SU-DHL-6 (cell line): ENCODE results near the gene BMX.

Source experiments
- H2AFZ ChIP-seq: fragments of 200-600 bp; sonication (generic); 2 replicates; pipeline ENCODE4 v1.6.1; 2014; ENCODE audit warnings: low read depth, mild to moderate bottlenecking, moderate library complexity, mixed read lengths, antibody characterized with exemption, low read length; ENCODE audit not compliant: severe bottlenecking
- H3F3A ChIP-seq: fragments of 200-600 bp; shearing (Covaris generic); 2 replicates; pipeline ENCODE4 v1.6.0; 2016; ENCODE audit warnings: antibody characterized with exemption, mild to moderate bottlenecking; ENCODE audit not compliant: insufficient read depth
- H3K27ac ChIP-seq: fragments of 200-600 bp; sonication (generic); 2 replicates; pipeline ENCODE4 v1.5.1; 2016; ENCODE audit warnings: low read depth, mild to moderate bottlenecking, low read length, moderate library complexity, mixed read lengths
- H3K27me3 ChIP-seq: fragments of 200-600 bp; sonication (generic), shearing (Covaris generic); 2 replicates; pipeline ENCODE4 v1.6.0; 2014; ENCODE audit warnings: mild to moderate bottlenecking, low read length
- H3K36me3 ChIP-seq: fragments of 200-600 bp; sonication (generic); 2 replicates; pipeline ENCODE4 v1.6.1; 2014; ENCODE audit warnings: mild to moderate bottlenecking, low read length, mixed read lengths
- H3K4me2 ChIP-seq: fragments of 300-600, 200-600 bp; shearing (Covaris generic), sonication (generic); 2 replicates; pipeline ENCODE4 v1.6.0; 2014; ENCODE audit warnings: low read length, low read depth, mild to moderate bottlenecking; ENCODE audit not compliant: poor library complexity, severe bottlenecking
- H3K4me3 ChIP-seq: fragments of 200-600 bp; sonication (generic); 2 replicates; pipeline ENCODE4 v1.5.1; 2014; ENCODE audit warnings: antibody characterized with exemption, low read length, mild to moderate bottlenecking, mixed read lengths; ENCODE audit not compliant: insufficient read depth, poor library complexity, severe bottlenecking
- H3K79me2 ChIP-seq: fragments of 200-600 bp; sonication (generic); 2 replicates; pipeline ENCODE4 v1.6.1; 2014; ENCODE audit warnings: mild to moderate bottlenecking, low read length, moderate library complexity; ENCODE audit not compliant: insufficient read depth
- H3K9ac ChIP-seq: fragments of 200-600 bp; sonication (generic); 2 replicates; pipeline ENCODE4 v1.7.0; 2014; ENCODE audit warnings: mild to moderate bottlenecking, low read length
- H3K9me2 ChIP-seq: fragments of 200-600 bp; sonication (generic); replicated peaks from 2 replicates; pipeline ENCODE4 v1.6.1; 2014; ENCODE audit warnings: low read length; ENCODE audit not compliant: insufficient read depth
- H3K9me3 ChIP-seq: fragments of 200-600 bp; sonication (generic); 2 replicates; pipeline ENCODE4 v1.6.1; 2014; ENCODE audit warnings: low read length, mixed read lengths; ENCODE audit not compliant: insufficient read depth
- H4K20me1 ChIP-seq: fragments of 200-600 bp; sonication (generic); 2 replicates; pipeline ENCODE4 v1.6.1; 2014; ENCODE audit warnings: low read depth, mild to moderate bottlenecking, antibody characterized with exemption, low read length, moderate library complexity, mixed read lengths
- CTCF ChIP-seq: fragments of 200-600 bp; sonication (generic); IDR thresholded peaks from one replicate; pipeline ENCODE4 v1.5.1; 2017; ENCODE audit warnings: antibody characterized with exemption, mild to moderate bottlenecking, low read length, moderate library complexity; ENCODE audit not compliant: insufficient read depth, poor library complexity, severe bottlenecking
- EZH2phosphoT487 ChIP-seq: fragments of 200-600 bp; sonication (generic), shearing (Covaris generic); conservative IDR thresholded peaks from 2 replicates; pipeline ENCODE4 v1.6.1; 2018; ENCODE audit warnings: mild to moderate bottlenecking, antibody characterized with exemption, low read length, moderate library complexity, mixed read lengths

The BMX gene

GRCh38 chrX:15549189-15550012 is 48.8 kb downstream of the BMX start:
- no peaks in the 10 kb centered on the region for H3K36me3 ChIP-seq
- H3K27me3 ChIP-seq: no peaks in the 10 kb centered on the region
- H3K4me2 ChIP-seq: no peak overlapping the region
- no peak overlapping the region for H3K4me3 ChIP-seq
- H2AFZ ChIP-seq: no peak overlapping the region
- no peak overlapping the region for H3K9ac ChIP-seq
- TF ChIP-seq EZH2phosphoT487 (no peak), CTCF (no peak)
- H3F3A ChIP-seq: no peaks in the 10 kb centered on the region
- H4K20me1 ChIP-seq: no peaks in the 10 kb centered on the region
- H3K79me2 ChIP-seq: no peaks in the 10 kb centered on the region
- H3K9me2 ChIP-seq: no peaks in the 10 kb centered on the region
- H3K27ac ChIP-seq: no peak overlapping the region
- no peaks in the 10 kb centered on the region for H3K9me3 ChIP-seq

GRCh38 chrX:15559227-15559626 is 58.6 kb downstream of the BMX start:
- H3K36me3 ChIP-seq: no peaks in the 10 kb centered on the region

GRCh38 chrX:15560924-15561323 is 60.3 kb downstream of the BMX start:
- Histone ChIP-seq H3K4me3 (no peak overlapping the region), H3K27me3 (no peaks in the 10 kb centered on the region), H3K36me3 (no peaks in the 10 kb centered on the region), H3K9me3 (no peaks in the 10 kb centered on the region), H3K9me2 (no peaks in the 10 kb centered on the region), H4K20me1 (no peaks in the 10 kb centered on the region), H3K79me2 (no peaks in the 10 kb centered on the region), H3K9ac (no peak overlapping the region), H3K27ac (no peak overlapping the region), H3F3A (no peaks in the 10 kb centered on the region), H3K4me2 (no peak overlapping the region), H2AFZ (no peak overlapping the region)
- TF ChIP-seq CTCF (no peak), EZH2phosphoT487 (no peak)

More at GRCh38 chrX:15559227-15559626, 58.6 kb downstream of the BMX start:
- Histone ChIP-seq H4K20me1 (no peaks in the 10 kb centered on the region), H3K27ac (no peak overlapping the region), H3F3A (no peaks in the 10 kb centered on the region), H2AFZ (no peak overlapping the region), H3K9me3 (no peaks in the 10 kb centered on the region), H3K9me2 (no peaks in the 10 kb centered on the region), H3K9ac (no peak overlapping the region), H3K79me2 (no peaks in the 10 kb centered on the region), H3K4me3 (no peak overlapping the region), H3K27me3 (no peaks in the 10 kb centered on the region), H3K4me2 (no peak overlapping the region)
- no peak for TF ChIP-seq EZH2phosphoT487
- no peak for TF ChIP-seq CTCF
